HCT116 (cell line): ENCODE results near the gene TMEM198. TPM values are rescaled to one million over a fixed set of nuclear protein-coding genes. Genes with fewer than 3 reads are reported as not detected.
A peak's percentile ranks its signal among the peaks of the same experiment; 100 is the strongest.

Experiments used
- ATAC-seq: fragments of 200-7000 bp; cut with Tn5 transposase; 2 replicates; pipeline ENCODE4 v1.9.1; 2020; ENCODE audit warnings: mild to moderate bottlenecking, moderate library complexity
- BruUV-seq: library from RNA; stranded (reverse); fragments of 400-500 nt; replicated peaks from 2 replicates; lab custom pipeline; 2021; lab: Mats Ljungman, UMichigan
- CTCF ChIA-PET: fragments of 300-600 bp; sonication (Branson Sonifier 250); formaldehyde crosslinking; loops from one replicate; lab custom pipeline; 2021; ENCODE audit warnings: antibody characterized with exemption; lab: Charles Lee
- POLR2A ChIA-PET: fragments of 300-600, 350-600 bp; sonication (Branson Sonifier 250); formaldehyde crosslinking; loops from one replicate; lab custom pipeline; 2021; ENCODE audit warnings: antibody characterized with exemption; lab: Charles Lee
- RAD21 ChIA-PET, 2 experiments: fragments of 300-600 bp; sonication (Branson Sonifier 250); formaldehyde crosslinking; loops; one replicate each; lab custom pipeline; 2023; ENCODE audit warnings: low total read pairs in 2 of 2; ENCODE audit not compliant: uncharacterized antibody in 2 of 2, unreplicated experiment in 2 of 2, low non-redundant PET in 1 of 2; lab: Charles Lee
- DNase-seq: peaks from one replicate; pipeline ENCODE4 v3.0.0-alpha.2; 2010; ENCODE audit warnings: low read depth, low spot score
- H2AFZ ChIP-seq: fragments of 200-600 bp; shearing (Covaris generic), sonication (generic); 2 replicates; pipeline ENCODE4 v1.6.1; 2017; ENCODE audit warnings: low read depth, mixed run types, mixed read lengths, antibody characterized with exemption, low read length; ENCODE audit not compliant: poor library complexity, severe bottlenecking
- H3K27ac ChIP-seq: 2 replicates; pipeline ENCODE4 v1.5.1; 2012; ENCODE audit warnings: low read depth, low read length
- H3K27me3 ChIP-seq: fragments of 200-600 bp; sonication (generic); 2 replicates; pipeline ENCODE4 v1.6.1; 2016; ENCODE audit warnings: mixed run types, low read length, mixed read lengths; ENCODE audit not compliant: insufficient read depth
- H3K36me3 ChIP-seq, 2 experiments: fragments of 200-500 bp in 1 of 2; fragments of 200-600 bp in 1 of 2; sonication (Bioruptor generic) in 1 of 2; sonication (generic) in 1 of 2; 2 replicates each; pipeline versions ENCODE4 v1.5.1 to v1.6.1; 2014 to 2016; ENCODE audit warnings: low read length in 2 of 2, inconsistent platforms in 1 of 2, mixed read lengths in 1 of 2, mixed run types in 1 of 2; ENCODE audit not compliant: insufficient read depth in 2 of 2, control insufficient read depth in 1 of 2
- H3K4me1 ChIP-seq, 2 experiments: fragments of 200-600 bp in 1 of 2; sonication (generic) in 1 of 2; 2 replicates each; pipeline versions ENCODE4 v1.5.1 to v1.6.1; 2012 to 2017; ENCODE audit warnings: low read length in 2 of 2, inconsistent platforms in 1 of 2, mild to moderate bottlenecking in 1 of 2, mixed read lengths in 1 of 2, mixed run types in 1 of 2, moderate library complexity in 1 of 2; ENCODE audit not compliant: insufficient read depth in 2 of 2, control insufficient read depth in 1 of 2
- H3K4me2 ChIP-seq: fragments of 200-600 bp; sonication (generic); 2 replicates; pipeline ENCODE4 v1.6.1; 2017; ENCODE audit warnings: mixed run types, low read length, mixed read lengths
- H3K4me3 ChIP-seq, 2 experiments: fragments of 200-600 bp in 1 of 2; sonication (generic) in 1 of 2; replicated peaks in 1 of 2; 2 replicates each; pipeline ENCODE4 v1.5.1; 2011 to 2016; ENCODE audit warnings: low read length in 2 of 2, control low read depth in 1 of 2, low read depth in 1 of 2, mild to moderate bottlenecking in 1 of 2, mixed read lengths in 1 of 2, mixed run types in 1 of 2
- H3K79me2 ChIP-seq: fragments of 200-600 bp; sonication (generic); 2 replicates; pipeline ENCODE4 v1.6.1; 2017; ENCODE audit warnings: mild to moderate bottlenecking, mixed run types, low read length, moderate library complexity, mixed read lengths; ENCODE audit not compliant: insufficient read depth
- H3K9ac ChIP-seq: fragments of 200-600 bp; sonication (generic); 2 replicates; pipeline ENCODE4 v1.6.1; 2016; ENCODE audit warnings: low read length, mixed read lengths
- H3K9me2 ChIP-seq: fragments of 200-600 bp; sonication (generic), shearing (Covaris generic); 2 replicates; pipeline ENCODE4 v1.6.1; 2017; ENCODE audit warnings: mixed run types, mild to moderate bottlenecking, moderate library complexity; ENCODE audit not compliant: insufficient read depth
- H3K9me3 ChIP-seq, 2 experiments: fragments of 200-500 bp in 1 of 2; fragments of 200-600 bp in 1 of 2; sonication (Bioruptor generic) in 1 of 2; sonication (generic) in 1 of 2; 2 replicates each; pipeline ENCODE4 v1.6.1; 2014 to 2017; ENCODE audit warnings: low read length in 2 of 2, mixed read lengths in 2 of 2, inconsistent platforms in 1 of 2, low read depth in 1 of 2, mild to moderate bottlenecking in 1 of 2, mixed run types in 1 of 2, moderate library complexity in 1 of 2; ENCODE audit not compliant: control insufficient read depth in 1 of 2, insufficient read depth in 1 of 2
- H4K20me1 ChIP-seq: fragments of 200-600 bp; sonication (generic), shearing (Covaris generic); 2 replicates; pipeline ENCODE4 v1.6.1; 2017; ENCODE audit warnings: mixed run types, mild to moderate bottlenecking, moderate library complexity; ENCODE audit not compliant: insufficient read depth
- ATF3 ChIP-seq: IDR thresholded peaks from 2 replicates; pipeline ENCODE4 v1.6.1; 2012
- CEBPB ChIP-seq: IDR thresholded peaks from 2 replicates; pipeline ENCODE4 v1.6.1; 2012; ENCODE audit warnings: low read depth
- CTCF ChIP-seq, 3 experiments: fragments of 200-600 bp in 1 of 3; sonication (generic) in 1 of 3; IDR thresholded peaks in 2 of 3; conservative IDR thresholded peaks in 1 of 3; 2 replicates each; pipeline ENCODE4 v1.5.1; 2012 to 2017; ENCODE audit warnings: low read depth in 2 of 3, low read length in 2 of 3, antibody characterized with exemption in 1 of 3, borderline replicate concordance in 1 of 3, control low read depth in 1 of 3, mild to moderate bottlenecking in 1 of 3, mixed read lengths in 1 of 3, mixed run types in 1 of 3, moderate library complexity in 1 of 3; ENCODE audit not compliant: insufficient read depth in 1 of 3
- EGR1 ChIP-seq: IDR thresholded peaks from 2 replicates; pipeline ENCODE4 v1.6.1; 2012; ENCODE audit warnings: low read depth
- EZH2 ChIP-seq: fragments of 200-600 bp; sonication (generic); IDR thresholded peaks from 2 replicates; pipeline ENCODE4 v1.6.1; 2017; ENCODE audit warnings: antibody characterized with exemption, mixed run types
- EZH2phosphoT487 ChIP-seq: fragments of 200-600 bp; IDR thresholded peaks from 2 replicates; pipeline ENCODE4 v1.6.1; 2018; ENCODE audit warnings: antibody characterized with exemption, borderline replicate concordance
- FOSL1 ChIP-seq: IDR thresholded peaks from 2 replicates; pipeline ENCODE4 v1.6.1; 2012; ENCODE audit warnings: low read depth
- MAX ChIP-seq: IDR thresholded peaks from 2 replicates; pipeline ENCODE4 v1.6.1; 2012
- POLR2A ChIP-seq: IDR thresholded peaks from 2 replicates; pipeline ENCODE4 v1.7.0; 2011; ENCODE audit warnings: borderline replicate concordance; ENCODE audit not compliant: insufficient read depth, insufficient read length; ENCODE audit errors: extremely low read depth
- POLR2AphosphoS5 ChIP-seq: IDR thresholded peaks from 2 replicates; pipeline ENCODE4 v1.6.1; 2011; ENCODE audit warnings: mild to moderate bottlenecking, low read depth, low read length, moderate library complexity
- RAD21 ChIP-seq: IDR thresholded peaks from 2 replicates; pipeline ENCODE4 v1.6.1; 2012; ENCODE audit warnings: low read depth, mild to moderate bottlenecking
- SRF ChIP-seq: IDR thresholded peaks from 2 replicates; pipeline ENCODE4 v1.6.1; 2012; ENCODE audit warnings: low read depth
- TCF7L2 ChIP-seq: IDR thresholded peaks from 2 replicates; pipeline ENCODE4 v1.7.0; 2011; ENCODE audit warnings: borderline replicate concordance, inconsistent platforms; ENCODE audit not compliant: insufficient read depth, insufficient read length; ENCODE audit errors: extremely low read depth
- YY1 ChIP-seq: IDR thresholded peaks from 2 replicates; pipeline ENCODE4 v1.6.1; 2011; ENCODE audit warnings: low read length, low read depth, moderate library complexity, mild to moderate bottlenecking; ENCODE audit not compliant: insufficient replicate concordance; ENCODE audit errors: extremely low read depth
- ZBTB33 ChIP-seq: IDR thresholded peaks from 2 replicates; pipeline ENCODE4 v1.6.1; 2011; ENCODE audit warnings: mild to moderate bottlenecking, low read length, moderate library complexity; ENCODE audit not compliant: insufficient replicate concordance; ENCODE audit errors: extremely low read depth
- intact Hi-C: fragments of 100-400 bp; cut with micrococcal nuclease; formaldehyde crosslinking; loops from 2 replicates; pipeline ENCODE4 v1.10.0; 2022
- total RNA-seq: library from RNA; stranded (reverse); gene quantifications from one replicate; pipeline ENCODE4 v1.2.1, GENCODE V29; 2021; ENCODE audit not compliant: unreplicated experiment

The TMEM198 gene
- total RNA-seq, 1 experiment from 2014 or later: 2.1 TPM

GRCh38 chr2:219498280-219499057, 45.4 kb upstream of the TMEM198 start, which contains the start of gene GMPPA:
TSS of gene GMPPA (plus strand) at chr2:219498891. CDS start at chr2:219499976, 1,085 bp downstream.
- Histone ChIP-seq H3K9me2 (no peaks in the 10 kb centered on the region), H3K36me3 (0 out of 4 replicates have a peak, but pooled peaks cover 0 to 3% of the 10 kb centered on the region in 2 experiments), H3K4me2 (peak within 1 kb of the TSS; percentile 99), H4K20me1 (no peaks in the 10 kb centered on the region), H3K27ac (peak within 1 kb of the TSS; percentile 98), H3K9me3 (no peaks in the 10 kb centered on the region), H2AFZ (no peak within 1 kb of the TSS), H3K4me1 (peaks cover 24 to 54% of the 10 kb centered on the region in 2 experiments), H3K4me3 (peak within 1 kb of the TSS; percentile 75 to 91), H3K27me3 (no peaks in the 10 kb centered on the region), H3K79me2 (peaks cover 14% of the 10 kb centered on the region), H3K9ac (peak within 1 kb of the TSS; percentile 80)
- CTCF ChIA-PET: interaction anchor here (0.6 to 5.2 kb wide), 21 partner anchors 10 to 496 kb away, joined by 3 to 56 read pairs (median 5); no protein-coding TSS in a partner anchor
- DNase-seq (peak; percentile 99), ATAC-seq (peak; percentile 85)
- intact Hi-C loops: loop anchor here (2.0 kb wide), 1 partner anchor 190 kb away; no protein-coding TSS in a partner anchor
- POLR2A ChIA-PET: interaction anchor here (0.6 to 2.8 kb wide), 16 partner anchors 9 to 191 kb away, joined by 3 to 18 read pairs (median 4); partner anchors contain the start of genes ASIC4 and DNPEP
- RAD21 ChIA-PET: interaction anchor here (0.6 to 1.0 kb wide), 5 partner anchors 24 to 94 kb away, joined by 3 to 7 read pairs (median 4); no protein-coding TSS in a partner anchor
- TSS peak; percentile 88 for BruUV-seq
- TF ChIP-seq TCF7L2 (no peak), SRF (no peak), YY1 (peak; percentile 54), POLR2A (peak; percentile 58), EGR1 (no peak), POLR2AphosphoS5 (peak; percentile 69), CTCF (IDR thresholded peaks at IDR 0.05 in 2 of 3, conservative IDR thresholded peaks at IDR 0.05 in 1 of 3; ENCODE audit: borderline replicate concordance in 1 of 3, insufficient read depth in 1 of 3, low read depth in 2 of 3, low read length in 2 of 3) (0 out of 6 replicates have a peak, but pooled peaks of 1 of the 3 experiments have one; percentile 5), RAD21 (no peak), EZH2 (no peak), ATF3 (no peak), MAX (no peak), FOSL1 (no peak), CEBPB (no peak), ZBTB33 (peak; percentile 99), EZH2phosphoT487 (no peak)
